Kidney epithelial cell (primary cell): ENCODE results near the gene PPT2. TPM values are rescaled to one million over a fixed set of nuclear protein-coding genes. Genes with fewer than 3 reads are reported as not detected.
"Not testable (repeated sequence)": the region's sequence is repeated elsewhere in the genome, so short reads cannot be mapped to it uniquely, and the experiment has no call there.

Experiments used
- DNase-seq: peaks from one replicate; pipeline ENCODE4 v3.0.0-alpha.2; 2010; ENCODE audit warnings: low read depth
- H3K27me3 ChIP-seq: 2 replicates; pipeline ENCODE4 v1.6.0; 2011; ENCODE audit warnings: low read length; ENCODE audit not compliant: control insufficient read depth, insufficient read depth
- H3K36me3 ChIP-seq: 2 replicates; pipeline ENCODE4 v1.5.1; 2011; ENCODE audit warnings: low read length; ENCODE audit not compliant: control insufficient read depth, insufficient read depth
- H3K4me3 ChIP-seq: 2 replicates; pipeline ENCODE4 v1.5.1; 2011; ENCODE audit warnings: low read depth, mild to moderate bottlenecking, control low read depth, low read length
- CTCF ChIP-seq: IDR thresholded peaks from 2 replicates; pipeline ENCODE4 v1.5.1; 2011; ENCODE audit warnings: mild to moderate bottlenecking, moderate library complexity, low read length, control low read depth, inconsistent platforms; ENCODE audit not compliant: insufficient read depth, poor library complexity, severe bottlenecking
- total RNA-seq: library from RNA; depleted of rRNA; stranded (reverse); fragments of >200 nt; gene quantifications from 2 replicates; pipeline ENCODE4 v1.2.3, GENCODE V29; 2015

PPT2 gene
- total RNA-seq, 1 donor from 2014 or later: 12.9 TPM

GRCh38 chr6:32133786-32134185 is 20.2 kb upstream of the PPT2 start:
- Histone ChIP-seq H3K27me3 (peaks cover 2% of the 10 kb centered on the region), H3K4me3 (no peak overlapping the region), H3K36me3 (no peaks in the 10 kb centered on the region)
- TF ChIP-seq CTCF: no peak
- DNase-seq: no peak

GRCh38 chr6:32137454-32137853 is 16.5 kb upstream of the PPT2 start:
- H3K4me3 ChIP-seq: no peak overlapping the region
- H3K27me3 ChIP-seq: peaks cover 4% of the 10 kb centered on the region
- no peak for TF ChIP-seq CTCF
- H3K36me3 ChIP-seq: no peaks in the 10 kb centered on the region
- no peak for DNase-seq

- no peak for TF ChIP-seq CTCF
- H3K27me3 ChIP-seq: peaks cover 4% of the 10 kb centered on the region
- no peak for DNase-seq
- H3K4me3 ChIP-seq: no peak overlapping the region
- H3K36me3 ChIP-seq: no peaks in the 10 kb centered on the region
These were observed 14.4 kb upstream of the PPT2 start for GRCh38 chr6:32139590-32139989.

- peaks cover 2% of the 10 kb centered on the region for H3K27me3 ChIP-seq
- H3K4me3 ChIP-seq: no peak overlapping the region
- no peak for DNase-seq
- no peaks in the 10 kb centered on the region for H3K36me3 ChIP-seq
- no peak for TF ChIP-seq CTCF
These were observed 13.4 kb upstream of the PPT2 start for GRCh38 chr6:32140420-32141046.

GRCh38 chr6:32144238-32144637 is 9.7 kb upstream of the PPT2 start:
- H3K36me3 ChIP-seq, H3K4me3 ChIP-seq, DNase-seq: not testable (repeated sequence)
- peaks cover 20% of the 10 kb centered on the region for H3K27me3 ChIP-seq

GRCh38 chr6:32146287-32146686 is 7.7 kb upstream of the PPT2 start:
- Histone ChIP-seq H3K4me3 (no peak overlapping the region), H3K36me3 (no peaks in the 10 kb centered on the region), H3K27me3 (peaks cover 40% of the 10 kb centered on the region)
- DNase-seq: no peak
- no peak for TF ChIP-seq CTCF
